Subcutaneous preadipocyte (primary cell): Measurements from ENCODE around the gene CAPS. TPM values are rescaled to one million over a fixed set of nuclear protein-coding genes. Genes with fewer than 3 reads are reported as not detected.

Source experiments
- total RNA-seq: library from RNA; depleted of rRNA; stranded (reverse); fragments of >200 nt; gene quantifications from 2 replicates; pipeline ENCODE4 v1.2.3, GENCODE V29; 2012

The CAPS gene
- total RNA-seq: 4.9 and 5.5 TPM in 2 replicates

GRCh38 chr19:5913739-5914357 lies at the start of gene CAPS:
Gene CAPS (plus strand): TSS chr19:5914254. CDS start chr19:5914407, 153 bp downstream.

GRCh38 chr19:5903624-5904351 lies 10.3 kb upstream of the CAPS start, which contains the start of gene NDUFA11:
Gene NDUFA11 (minus strand): TSS chr19:5903790. CDS start chr19:5903708, 82 bp downstream.

GRCh38 chr19:5904352-5905113 lies 9.5 kb upstream of the CAPS start, which contains the start of gene VMAC:
Gene VMAC (plus strand): TSS chr19:5904872. CDS start chr19:5904891, 19 bp downstream.

Other genes with a start within 250 kb of the CAPS start
- 28.3 and 37.5 TPM in 2 replicates for gene MICOS13, start 233.7 kb upstream of the CAPS start, total RNA-seq
- 4.7 and 11.4 TPM in 2 replicates for gene HSD11B1L, start 233.2 kb upstream of the CAPS start, total RNA-seq
- 291 and 466 TPM in 2 replicates for gene RPL36, start 224.0 kb upstream of the CAPS start, total RNA-seq
- gene LONP1, start 194.1 kb upstream of the CAPS start, total RNA-seq: 51.4 and 71.4 TPM in 2 replicates
- gene CATSPERD, start 193.6 kb upstream of the CAPS start, total RNA-seq: not detected in 2 replicates
- gene PRR22, start 129.5 kb upstream of the CAPS start, total RNA-seq: 0.37 and 0.78 TPM in 2 replicates
- 44.4 and 48.9 TPM in 2 replicates for gene DUS3L, start 123.1 kb upstream of the CAPS start, total RNA-seq
- gene NRTN, start 109.2 kb upstream of the CAPS start, total RNA-seq: 0.20 TPM in 1 of 2 replicates, not detected in the other
- gene FUT6, start 74.6 kb upstream of the CAPS start, total RNA-seq: not detected in 2 replicates
- not detected in 2 replicates for gene FUT3, start 62.8 kb upstream of the CAPS start, total RNA-seq
- gene FUT5, start 43.7 kb upstream of the CAPS start, total RNA-seq: not detected in 2 replicates
- 216 and 438 TPM in 2 replicates for gene NDUFA11, start 10.5 kb upstream of the CAPS start, total RNA-seq
- gene VMAC, start 9.4 kb upstream of the CAPS start, total RNA-seq: 4.3 and 5.5 TPM in 2 replicates
- gene RANBP3, start 63.9 kb downstream of the CAPS start, total RNA-seq: 40.1 and 47.3 TPM in 2 replicates
- 9.2 and 9.6 TPM in 2 replicates for gene RFX2, start 196.2 kb downstream of the CAPS start, total RNA-seq
- gene ACSBG2, start 221.4 kb downstream of the CAPS start, total RNA-seq: not detected in 2 replicates